HEK293T (cell line): Measurements from ENCODE around the gene NOTCH3.
A peak's percentile ranks its signal among the peaks of the same experiment; 100 is the strongest.

Source experiments
- ARNT ChIP-seq: fragments of 450-650 bp; IDR thresholded peaks from 2 replicates; pipeline ENCODE4 v1.6.1; 2017; ENCODE audit warnings: mild to moderate bottlenecking
- FOXM1 ChIP-seq: fragments of 450-650 bp; IDR thresholded peaks from 2 replicates; pipeline ENCODE4 v1.6.1; 2017; ENCODE audit warnings: mild to moderate bottlenecking, borderline replicate concordance
- HDGF ChIP-seq: fragments of 450-650 bp; IDR thresholded peaks from 2 replicates; pipeline ENCODE4 v1.6.1; 2017; ENCODE audit warnings: antibody characterized with exemption, borderline replicate concordance
- PKNOX1 ChIP-seq: fragments of 450-650 bp; IDR thresholded peaks from 2 replicates; pipeline ENCODE4 v1.6.1; 2016
- SP1 ChIP-seq: fragments of 450-650 bp; IDR thresholded peaks from 2 replicates; pipeline ENCODE4 v1.6.1; 2017
- SUZ12 ChIP-seq: fragments of 450-650 bp; IDR thresholded peaks from 2 replicates; pipeline ENCODE4 v1.6.1; 2016; ENCODE audit warnings: mild to moderate bottlenecking
- TARDBP ChIP-seq: fragments of 450-650 bp; IDR thresholded peaks from 2 replicates; pipeline ENCODE4 v1.6.1; 2016
- ZNF384 ChIP-seq: fragments of 450-650 bp; IDR thresholded peaks from 2 replicates; pipeline ENCODE4 v1.6.1; 2016

- no peak for TF ChIP-seq ZNF384
- TF ChIP-seq SP1, result no peak
- TF ChIP-seq TARDBP, result peak; percentile 63; the same call in 1 of the 2 replicates
- TF ChIP-seq PKNOX1, result no peak
- TF ChIP-seq SUZ12, result no peak
- no peak for TF ChIP-seq HDGF
- TF ChIP-seq FOXM1, result no peak
- TF ChIP-seq ARNT, result no peak
Measured at GRCh38 chr19:15125232-15126067, 75.3 kb downstream of the NOTCH3 start.
